Activated CD4-positive, alpha-beta T cell treated with anti-CD3 and anti-CD28 coated beads for 1 hour (primary cell): ENCODE results near the gene FGFR3.
"Not testable (repeated sequence)": the region's sequence is repeated elsewhere in the genome, so short reads cannot be mapped to it uniquely, and the experiment has no call there.

Experiments used
- DNase-seq: peaks from one replicate; pipeline ENCODE4 v3.0.0-alpha.2; 2020

The FGFR3 gene

DNA sequence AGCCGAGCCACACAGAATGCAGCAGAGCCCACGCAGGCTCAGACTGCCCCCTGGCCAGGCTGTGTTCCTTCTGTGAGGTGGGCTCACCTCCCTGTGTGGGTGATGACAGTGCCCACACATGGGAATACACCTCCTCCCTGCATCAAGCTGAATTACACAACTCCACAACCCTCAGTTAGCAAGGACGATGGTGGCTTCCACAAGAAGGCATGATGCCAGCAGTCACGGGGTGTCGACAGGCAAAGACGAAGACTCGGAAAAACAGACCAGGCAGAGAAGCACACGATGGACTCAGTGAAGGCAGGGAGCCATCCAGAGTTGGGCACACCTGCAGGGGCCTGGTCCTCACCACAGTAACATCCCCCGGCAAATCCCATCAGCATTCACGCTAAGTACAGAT, 50.8 kb downstream of the FGFR3 start:
- no peak for DNase-seq

DNA sequence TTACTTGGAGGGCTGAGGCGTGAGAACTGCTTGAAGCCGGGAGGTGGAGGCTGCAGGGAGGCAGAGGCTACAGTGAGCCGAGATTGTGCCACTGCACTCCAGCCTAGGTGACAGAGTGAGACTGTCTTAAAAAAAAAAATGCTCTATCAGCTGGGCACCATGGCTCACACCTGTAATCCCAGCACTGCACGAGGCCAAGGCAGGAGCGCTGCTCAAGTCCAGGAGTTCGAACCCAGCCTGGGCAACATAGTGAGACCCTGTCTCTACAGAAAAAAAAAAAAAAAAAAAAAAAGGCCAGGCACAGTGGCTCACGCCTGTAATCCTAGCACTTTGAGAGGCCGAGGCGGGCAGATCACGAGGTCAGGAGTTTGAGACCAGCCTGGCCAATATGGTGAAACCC, 51.5 kb downstream of the FGFR3 start:
- not testable (repeated sequence) for DNase-seq

DNA sequence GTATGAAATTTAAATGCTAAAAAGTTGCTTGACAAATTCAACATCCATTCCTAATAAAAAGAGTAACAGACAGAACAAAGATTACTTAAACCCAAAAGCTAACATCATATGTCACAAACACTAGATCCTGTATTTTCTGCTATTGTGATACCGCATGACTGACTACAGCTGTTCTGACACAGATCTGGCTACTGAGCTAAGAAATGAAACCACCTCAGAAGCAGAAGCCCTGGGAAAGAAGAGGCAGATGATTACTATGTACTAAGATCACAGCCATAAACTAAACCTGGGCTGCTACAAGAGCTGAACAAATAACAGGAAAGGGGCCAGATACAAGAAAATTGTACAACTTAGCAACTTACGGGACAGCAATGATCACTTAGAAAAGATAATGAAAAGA, 53.5 kb downstream of the FGFR3 start:
- no peak for DNase-seq

DNA sequence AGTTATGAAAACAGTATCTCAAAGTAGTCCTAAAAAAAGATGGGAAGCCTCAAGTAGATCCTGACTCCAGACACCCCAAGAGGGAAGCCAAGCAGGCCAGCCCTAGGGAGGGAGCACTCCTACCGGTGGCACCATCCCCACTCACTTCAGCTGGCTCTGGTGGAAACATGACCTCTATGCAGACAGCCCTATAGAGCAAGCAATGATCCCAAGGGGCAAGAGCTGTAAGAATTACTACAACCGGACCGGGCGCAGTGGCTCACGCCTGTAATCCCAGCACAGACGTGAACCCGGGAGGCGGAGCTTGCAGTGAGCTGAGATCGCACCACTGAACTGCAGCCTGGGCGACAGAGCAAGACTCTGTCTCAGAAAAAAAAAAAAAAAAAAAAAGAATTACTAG, 57.2 kb downstream of the FGFR3 start:
- DNase-seq: no peak

DNA sequence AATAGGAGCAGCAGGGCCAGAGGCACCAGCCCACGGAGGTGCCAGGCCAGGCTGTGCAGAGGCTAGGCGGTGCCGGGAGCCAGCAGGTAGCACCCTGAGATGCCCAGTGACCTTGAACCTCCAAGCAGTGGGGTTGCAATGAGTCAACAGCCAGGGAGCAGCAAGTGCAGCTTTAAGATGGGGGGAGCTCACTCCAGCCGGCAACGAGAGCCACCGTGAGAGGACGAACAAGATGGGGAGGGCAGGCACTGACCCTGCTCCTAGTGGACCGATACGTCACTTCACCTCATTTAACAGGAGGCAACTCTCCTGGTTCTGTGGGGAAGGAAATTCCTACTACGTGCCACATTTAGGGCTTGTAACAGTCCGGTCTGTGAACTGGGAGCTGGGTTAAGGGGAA, 58.1 kb downstream of the FGFR3 start:
- no peak for DNase-seq

DNA sequence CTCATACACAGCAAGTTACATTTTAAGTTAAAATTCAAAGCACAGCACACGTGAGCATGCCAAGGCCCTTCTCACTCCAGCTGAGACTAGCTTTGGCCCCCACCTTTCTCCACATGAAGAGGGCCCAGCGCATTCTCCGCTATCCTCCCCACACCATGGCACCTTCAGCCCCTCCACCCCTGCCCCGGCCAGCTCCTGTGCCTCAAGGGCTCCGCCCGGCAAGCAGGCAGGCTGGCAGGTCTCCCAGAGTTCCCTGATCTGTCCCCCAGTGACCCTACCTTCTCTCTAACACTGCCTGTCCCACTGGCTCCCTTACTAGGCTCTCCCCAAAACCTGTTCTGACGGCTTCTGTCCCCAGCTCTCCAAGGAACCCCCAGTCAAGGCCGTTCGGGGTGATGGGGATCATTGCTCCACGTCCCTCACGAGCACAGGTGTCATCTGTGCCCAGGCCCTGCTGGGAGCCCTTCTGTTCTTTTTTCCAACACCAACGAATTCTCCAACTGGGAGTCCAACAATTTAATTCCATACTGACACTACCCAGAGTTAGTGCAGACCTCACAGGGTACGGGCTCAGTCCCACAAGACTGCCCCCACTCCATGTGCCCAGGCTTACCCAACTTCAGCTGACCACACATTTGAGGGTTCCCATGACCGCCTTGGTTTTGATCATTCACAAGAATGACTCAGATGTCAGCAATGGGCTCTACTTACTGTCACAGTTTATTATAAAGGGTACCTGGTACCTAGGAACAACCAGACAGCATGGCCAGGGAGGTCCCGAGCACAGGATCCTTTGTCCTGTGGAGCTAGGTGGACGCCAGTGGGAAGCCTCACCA, 58.7 kb downstream of the FGFR3 start:
- DNase-seq: no peak

DNA sequence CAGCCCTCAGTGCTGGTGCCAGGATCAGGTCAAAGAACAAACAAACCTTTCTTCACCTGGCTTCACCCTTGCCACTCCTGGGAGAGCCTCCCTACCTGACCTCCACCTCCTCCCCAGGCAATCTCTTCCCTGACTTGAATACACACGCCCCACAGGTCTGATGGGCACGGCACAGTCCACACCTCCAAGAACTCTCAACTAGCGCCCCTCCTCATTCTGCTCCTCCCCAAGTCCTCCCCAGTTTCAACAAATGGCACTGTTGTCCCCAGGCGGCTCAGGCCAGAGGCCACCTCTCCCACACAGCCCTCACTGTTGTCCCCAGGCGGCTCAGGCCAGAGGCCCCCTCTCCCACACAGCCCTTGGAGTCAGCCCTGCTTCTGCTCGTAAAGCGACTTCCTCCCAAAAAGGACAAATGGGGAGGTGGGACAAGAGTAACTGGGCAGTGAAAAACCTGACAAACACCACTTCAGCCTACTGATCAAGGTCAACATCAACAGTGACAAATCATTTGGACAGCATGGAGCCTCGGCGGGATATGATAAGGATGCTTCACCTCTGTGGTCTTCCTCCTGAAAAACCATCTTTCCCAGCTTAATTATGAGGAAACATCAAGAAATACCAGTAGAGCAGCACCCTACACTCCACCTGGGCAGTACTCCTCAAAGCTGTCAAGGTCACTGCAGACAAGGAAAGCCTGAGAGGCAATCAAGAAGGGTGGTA, 60.0 kb downstream of the FGFR3 start:
- no peak for DNase-seq

DNA sequence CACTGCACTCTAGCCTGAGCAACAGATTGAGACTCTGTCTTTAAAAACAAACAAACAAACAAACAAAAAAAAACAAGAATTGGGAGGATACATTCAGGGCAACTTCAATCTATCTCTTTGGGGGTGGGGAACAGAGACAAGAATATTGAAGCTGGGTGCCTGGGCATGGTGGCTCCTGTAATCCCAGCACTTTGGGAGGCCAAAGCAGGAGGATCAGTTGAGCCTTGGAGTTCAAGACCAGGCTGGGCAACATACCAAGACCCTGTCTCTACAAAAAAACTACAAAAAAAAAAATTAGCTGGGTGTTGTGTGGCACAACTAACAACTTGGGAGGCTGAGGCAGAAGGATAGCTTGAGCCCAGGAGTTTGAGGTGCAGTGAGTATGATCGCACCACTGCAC, 61.7 kb downstream of the FGFR3 start:
- no peak for DNase-seq

DNA sequence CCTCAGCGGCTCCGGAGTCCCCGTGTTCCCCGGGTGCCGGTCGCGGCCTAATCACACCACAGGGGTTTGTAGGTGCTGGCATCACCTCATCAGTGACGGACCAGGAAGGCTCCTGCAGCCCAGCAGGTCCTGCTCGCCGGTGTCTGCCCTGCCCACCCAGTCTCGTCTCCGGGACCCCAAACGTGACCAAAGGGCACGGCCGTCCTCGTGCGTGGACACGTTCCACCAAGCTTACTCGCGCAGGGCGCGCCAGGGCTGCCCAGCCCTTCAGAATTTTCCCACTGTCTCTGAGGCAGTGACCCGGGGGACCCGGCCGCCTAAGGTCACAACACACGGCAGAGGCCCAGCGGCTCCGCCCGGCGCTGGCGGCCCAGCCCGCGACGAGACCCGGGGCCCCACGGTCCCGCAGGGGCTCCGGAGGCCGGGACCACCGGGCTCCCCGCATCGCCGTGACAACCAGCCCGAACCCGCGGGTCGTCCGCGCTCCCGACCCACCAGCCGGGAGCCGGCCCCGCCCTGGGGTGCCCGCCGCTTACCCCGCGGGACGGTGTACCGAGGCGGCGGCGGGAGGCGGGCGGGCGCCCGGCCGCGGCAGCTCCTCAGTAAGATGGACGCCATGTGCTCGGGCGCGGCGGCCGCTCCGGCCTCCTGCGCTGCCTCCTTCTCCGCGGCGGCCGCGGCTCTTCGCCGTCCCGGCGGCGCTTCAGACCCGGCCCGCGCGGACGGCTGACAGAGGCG, 62.4 kb downstream of the FGFR3 start:
- DNase-seq: no peak

DNA sequence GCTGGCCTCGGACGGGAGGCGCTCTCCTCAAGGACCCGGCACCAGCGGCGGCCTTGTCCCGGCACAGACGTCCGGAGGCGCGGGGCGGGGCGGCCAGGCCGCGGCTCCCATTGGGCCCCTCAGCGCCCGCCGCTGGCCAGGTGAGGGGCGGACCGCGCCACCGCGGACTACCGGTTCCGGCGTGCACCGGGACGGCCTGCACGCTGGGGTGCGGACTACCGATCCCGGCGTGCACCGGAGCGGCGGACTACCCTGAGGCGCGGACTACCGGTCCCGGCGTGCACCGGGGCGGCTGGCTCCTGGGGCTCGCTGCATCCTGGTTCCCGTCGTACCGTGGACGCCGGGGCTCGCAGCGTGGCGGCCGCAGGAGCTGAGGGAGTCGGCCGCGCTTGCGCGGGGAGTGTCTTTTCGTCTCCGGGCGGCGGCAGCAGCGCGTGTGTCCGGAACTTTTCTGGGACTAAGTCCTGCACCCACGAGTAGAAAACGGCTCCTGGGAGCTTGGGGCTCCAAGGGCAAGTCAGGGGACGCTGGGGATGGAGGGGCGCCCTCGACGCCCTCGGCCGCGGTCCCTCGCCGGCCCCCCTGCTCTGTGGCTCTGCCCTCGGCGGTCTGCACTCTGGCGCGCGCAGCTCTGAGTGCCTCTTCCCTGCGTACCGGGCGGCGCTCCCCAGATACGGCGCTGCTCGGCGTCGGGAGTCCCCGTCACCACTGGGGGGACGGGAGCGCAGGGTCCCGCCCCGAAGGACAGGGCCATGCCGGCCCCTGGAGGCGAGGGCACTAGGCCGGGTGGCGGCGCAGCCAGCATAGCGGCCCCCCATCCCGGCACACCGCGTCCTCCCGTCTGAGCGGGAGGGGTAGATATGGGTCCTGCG, 63.2 kb downstream of the FGFR3 start, which contains the start of gene LETM1:
TSS of gene LETM1 (minus strand) at position 86 of the 872 bp plus-strand sequence. CDS start 206 bp downstream, outside the sequence.
- DNase-seq: peak; percentile 89

DNA sequence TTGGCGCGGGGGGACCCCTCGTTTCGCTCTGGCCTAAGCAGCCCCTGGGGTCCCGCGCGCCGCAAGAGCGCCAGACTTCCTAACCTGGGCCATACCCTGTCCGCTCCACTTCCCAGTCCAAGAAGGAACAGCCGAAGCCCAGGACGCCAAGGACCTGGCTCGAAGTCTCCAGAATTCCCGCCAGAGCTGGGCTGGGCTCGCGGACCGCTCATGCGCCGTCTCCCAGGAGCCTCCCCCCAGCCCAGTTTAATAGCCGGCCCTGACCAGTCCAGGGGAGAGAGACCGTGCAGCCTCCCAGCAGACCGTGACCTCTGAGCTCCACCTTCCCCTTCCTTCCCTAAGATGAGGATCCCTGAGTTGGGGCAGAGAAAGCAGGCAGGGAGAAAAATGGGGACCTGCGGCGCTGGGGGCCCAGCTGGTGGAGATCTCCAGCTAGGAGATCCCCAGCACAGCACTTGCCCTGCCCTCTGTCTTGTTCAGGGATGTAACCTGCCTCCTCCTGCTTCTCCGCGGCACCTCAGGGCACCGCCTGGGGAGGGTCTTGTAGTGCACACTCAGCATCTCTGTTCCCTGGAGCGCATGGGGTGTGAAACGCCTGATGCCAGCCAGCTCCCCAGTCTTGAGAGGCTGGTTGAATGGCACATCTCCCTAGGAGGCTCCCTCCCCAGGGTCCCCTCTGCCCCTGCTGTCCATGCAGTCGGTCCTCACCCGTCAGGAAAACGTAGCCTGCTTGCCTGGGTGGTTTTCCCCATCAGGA, 64.0 kb downstream of the FGFR3 start:
- DNase-seq: no peak

DNA sequence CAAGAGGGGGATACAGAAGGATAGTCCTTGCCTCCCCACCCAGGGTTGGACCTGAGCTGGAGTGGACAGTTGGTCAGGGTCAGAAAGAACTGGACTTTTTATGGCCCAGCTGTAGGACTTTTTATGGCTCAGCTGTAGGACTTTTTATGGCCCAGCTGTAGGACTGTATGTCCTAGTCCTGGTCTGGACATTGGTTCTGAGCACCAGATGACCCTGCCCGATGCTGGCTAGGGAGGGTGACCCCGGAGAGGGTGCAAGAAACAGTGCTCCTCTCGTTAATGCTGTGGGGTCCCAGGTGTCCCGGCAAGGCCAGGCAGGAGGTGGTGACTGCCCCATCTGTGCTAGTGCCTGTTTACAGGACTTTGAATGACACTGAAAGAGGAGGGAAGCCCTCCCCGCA, 64.8 kb downstream of the FGFR3 start:
- no peak for DNase-seq
